PC-9 (cell line): Measurements from ENCODE around the gene CCDC8. TPM values are rescaled to one million over a fixed set of nuclear protein-coding genes. Genes with fewer than 3 reads are reported as not detected.

Experiments
- BruUV-seq: library from RNA; stranded (reverse); fragments of 400-500 nt; replicated peaks from 2 replicates; lab custom pipeline; 2021; lab: Mats Ljungman, UMichigan
- CTCF ChIA-PET: fragments of 300-600 bp; sonication (Branson Sonifier 250); formaldehyde crosslinking; loops from one replicate; lab custom pipeline; 2022; ENCODE audit warnings: antibody characterized with exemption; lab: Charles Lee
- POLR2A ChIA-PET: fragments of 300-600 bp; sonication (Branson Sonifier 250); formaldehyde crosslinking; loops from one replicate; lab custom pipeline; 2022; ENCODE audit warnings: antibody characterized with exemption; ENCODE audit not compliant: unreplicated experiment; lab: Charles Lee
- DNase-seq, 2 experiments: peaks; one replicate each; pipeline versions ENCODE4 v3.0.0 to v3.0.0-alpha.2; 2015 to 2022; ENCODE audit warnings: mixed read lengths in 1 of 2
- H2AFZ ChIP-seq: fragments of 200-600 bp; sonication (generic); 2 replicates; pipeline ENCODE4 v1.8.1; 2017; ENCODE audit warnings: antibody characterized with exemption
- H3F3A ChIP-seq: fragments of 200-600 bp; sonication (generic); 2 replicates; pipeline ENCODE4 v1.8.1; 2017; ENCODE audit warnings: antibody characterized with exemption, mild to moderate bottlenecking, low read depth; ENCODE audit not compliant: insufficient read depth
- H3K27ac ChIP-seq: fragments of 200-600 bp; sonication (generic); 2 replicates; pipeline ENCODE4 v1.6.1; 2016; ENCODE audit warnings: mixed run types
- H3K27me3 ChIP-seq: fragments of 200-600 bp; sonication (generic); 2 replicates; pipeline ENCODE4 v1.6.1; 2016; ENCODE audit warnings: low read depth, mixed run types; ENCODE audit not compliant: insufficient read depth
- H3K36me3 ChIP-seq: fragments of 200-600 bp; sonication (generic); 2 replicates; pipeline ENCODE4 v1.6.1; 2016; ENCODE audit warnings: low read depth, mixed run types
- H3K4me1 ChIP-seq: fragments of 200-600 bp; sonication (generic); replicated peaks from 2 replicates; pipeline ENCODE4 v1.6.1; 2016; ENCODE audit warnings: mixed run types; ENCODE audit not compliant: insufficient read depth
- H3K4me2 ChIP-seq: fragments of 200-600 bp; sonication (generic); 2 replicates; pipeline ENCODE4 v1.6.1; 2017; ENCODE audit warnings: mixed run types
- H3K4me3 ChIP-seq: fragments of 200-600 bp; sonication (generic); 2 replicates; pipeline ENCODE4 v1.6.1; 2016; ENCODE audit warnings: mixed run types
- H3K79me2 ChIP-seq: fragments of 200-600 bp; sonication (generic); 2 replicates; pipeline ENCODE4 v1.6.1; 2017; ENCODE audit warnings: low read depth, mixed run types
- H3K9me2 ChIP-seq: fragments of 200-600 bp; sonication (generic); 2 replicates; pipeline ENCODE4 v1.8.1; 2017; ENCODE audit warnings: mild to moderate bottlenecking; ENCODE audit not compliant: insufficient read depth
- H3K9me3 ChIP-seq: fragments of 200-600 bp; sonication (generic); 2 replicates; pipeline ENCODE4 v1.8.1; 2016; ENCODE audit warnings: low read depth; ENCODE audit not compliant: insufficient read depth
- H4K20me1 ChIP-seq: fragments of 200-600 bp; sonication (generic); 2 replicates; pipeline ENCODE4 v1.8.1; 2017; ENCODE audit not compliant: insufficient read depth
- CTCF ChIP-seq: fragments of 200-600 bp; sonication (generic); conservative IDR thresholded peaks from 2 replicates; pipeline ENCODE4 v1.6.1; 2017; ENCODE audit warnings: mixed run types, antibody characterized with exemption, mild to moderate bottlenecking, moderate library complexity
- EZH2 ChIP-seq: fragments of 200-600 bp; sonication (generic); IDR thresholded peaks from 2 replicates; pipeline ENCODE4 v1.8.0; 2017; ENCODE audit warnings: antibody characterized with exemption, low read depth
- intact Hi-C: fragments of 100-400 bp; cut with micrococcal nuclease; formaldehyde crosslinking; loops from one replicate; pipeline ENCODE4 v1.10.0; 2022; ENCODE audit not compliant: unreplicated experiment
- total RNA-seq: library from RNA; stranded (reverse); gene quantifications from 2 replicates; pipeline ENCODE4 v1.2.3, GENCODE V29; 2021

Gene CCDC8
- total RNA-seq, 1 experiment from 2014 or later: 4.2 TPM

GRCh38 chr19:46386996-46387712 lies 26.2 kb downstream of the CCDC8 start:
- H3K9me3 ChIP-seq: no peaks in the 10 kb centered on the region; the same call in 1 of the 2 replicates
- H3K4me3 ChIP-seq: no peak overlapping the region
- peaks cover 13% of the 10 kb centered on the region; the same call in 1 of the 2 replicates for H3F3A ChIP-seq
- no peak for TF ChIP-seq EZH2
- TF ChIP-seq CTCF: no peak
- no peaks in the 10 kb centered on the region for H3K4me1 ChIP-seq
- H3K27me3 ChIP-seq: no peaks in the 10 kb centered on the region
- H3K4me2 ChIP-seq: no peak overlapping the region
- no peaks in the 10 kb centered on the region for H3K9me2 ChIP-seq
- peaks cover 27% of the 10 kb centered on the region; the same call in 1 of the 2 replicates for H3K36me3 ChIP-seq
- no peak for DNase-seq
- POLR2A ChIA-PET: no interaction called here
- H4K20me1 ChIP-seq: peaks cover 4% of the 10 kb centered on the region
- BruUV-seq: no TSS peak
- no peaks in the 10 kb centered on the region for H3K79me2 ChIP-seq
- intact Hi-C loops: no loop called here
- CTCF ChIA-PET: interaction anchor here (0.9 kb wide), 1 partner anchor 51 kb away, joined by 4 read pairs; no protein-coding TSS in a partner anchor
- no peak overlapping the region for H3K27ac ChIP-seq
- no peak overlapping the region for H2AFZ ChIP-seq

- BruUV-seq: no TSS peak
- Histone ChIP-seq H3K9me2 (no peaks in the 10 kb centered on the region), H2AFZ (no peak overlapping the region), H3K36me3 (peaks cover 31% of the 10 kb centered on the region; the same call in 1 of the 2 replicates), H3K27me3 (no peaks in the 10 kb centered on the region), H3F3A (peaks cover 6% of the 10 kb centered on the region), H3K79me2 (no peaks in the 10 kb centered on the region), H3K9me3 (no peaks in the 10 kb centered on the region; the same call in 1 of the 2 replicates), H3K4me1 (no peaks in the 10 kb centered on the region), H3K4me3 (no peak overlapping the region), H3K27ac (no peak overlapping the region), H4K20me1 (peaks cover 4% of the 10 kb centered on the region), H3K4me2 (no peak overlapping the region)
- ChIA-PET CTCF (interaction anchor here (0.6 to 0.9 kb wide), 2 partner anchors 50 to 55 kb away, joined by 4 to 6 read pairs; no protein-coding TSS in a partner anchor), POLR2A (interaction anchor here (0.5 kb wide), 1 partner anchor 273 kb away, joined by 16 read pairs; no protein-coding TSS in a partner anchor)
- no peak for DNase-seq
- no peak for TF ChIP-seq CTCF
- intact Hi-C loops: no loop called here
Measured at GRCh38 chr19:46386151-46386550, 27.2 kb downstream of the CCDC8 start.

GRCh38 chr19:46385636-46386035 lies 27.7 kb downstream of the CCDC8 start:
- CTCF ChIA-PET: no interaction called here
- BruUV-seq: no TSS peak
- Histone ChIP-seq H3K4me1 (no peaks in the 10 kb centered on the region), H3K27ac (no peak overlapping the region), H3K9me3 (no peaks in the 10 kb centered on the region; the same call in 1 of the 2 replicates), H3K4me3 (no peak overlapping the region), H2AFZ (no peak overlapping the region), H3K9me2 (no peaks in the 10 kb centered on the region), H3F3A (peaks cover 7% of the 10 kb centered on the region; the same call in 1 of the 2 replicates), H3K79me2 (no peaks in the 10 kb centered on the region), H4K20me1 (peaks cover 4% of the 10 kb centered on the region), H3K27me3 (no peaks in the 10 kb centered on the region), H3K4me2 (no peak overlapping the region), H3K36me3 (peaks cover 33% of the 10 kb centered on the region; the same call in 1 of the 2 replicates)
- POLR2A ChIA-PET: no interaction called here
- TF ChIP-seq EZH2: no peak
- no peak for TF ChIP-seq CTCF
- intact Hi-C loops: no loop called here
- DNase-seq: no peak
